IMR-90 (cell line): ENCODE data around the gene KBTBD12. TPM values are rescaled to one million over a fixed set of nuclear protein-coding genes. Genes with fewer than 3 reads are reported as not detected.

ENCODE experiments used
- ATAC-seq: fragments of 200-7000 bp; cut with Tn5 transposase; 2 replicates; pipeline ENCODE4 v1.9.1; 2020; ENCODE audit warnings: low read depth, mild to moderate bottlenecking, moderate library complexity
- BruUV-seq: library from RNA; stranded (reverse); fragments of 400-500 nt; replicated peaks from 2 replicates; lab custom pipeline; 2021; lab: Mats Ljungman, UMichigan
- CTCF ChIA-PET: fragments of 300-600 bp; formaldehyde crosslinking; extraction: SDS; loops from one replicate; lab custom pipeline; 2021; ENCODE audit warnings: antibody characterized with exemption; lab: Yijun Ruan, JAX
- POLR2A ChIA-PET: fragments of 300-600 bp; sonication (Branson Sonifier 250); formaldehyde crosslinking; loops from one replicate; lab custom pipeline; 2022; ENCODE audit warnings: antibody characterized with exemption; ENCODE audit not compliant: unreplicated experiment; lab: Charles Lee
- DNase-seq: peaks from one replicate; pipeline ENCODE4 v3.0.0; 2013
- H2AFZ ChIP-seq: replicated peaks from 2 replicates; pipeline ENCODE3; 2013; ENCODE audit warnings: low read length, mild to moderate bottlenecking; ENCODE audit not compliant: poor library complexity
- H2AK5ac ChIP-seq: 2 replicates; pipeline ENCODE4 v1.6.1; 2013; ENCODE audit warnings: low read depth, low read length, inconsistent platforms
- H2AK9ac ChIP-seq: replicated peaks from 2 replicates; pipeline ENCODE3; 2013; ENCODE audit warnings: mild to moderate bottlenecking, low read depth, low read length, moderate library complexity; ENCODE audit not compliant: poor library complexity
- H2BK120ac ChIP-seq: 2 replicates; pipeline ENCODE4 v1.6.1; 2013; ENCODE audit warnings: low read depth, low read length, inconsistent platforms
- H2BK15ac ChIP-seq: 3 replicates; pipeline ENCODE4 v1.6.1; 2013; ENCODE audit warnings: low read depth, low read length, inconsistent platforms
- H2BK20ac ChIP-seq: 2 replicates; pipeline ENCODE4 v1.6.1; 2013; ENCODE audit warnings: low read depth, mild to moderate bottlenecking, inconsistent platforms, low read length, moderate library complexity
- H2BK5ac ChIP-seq: 2 replicates; pipeline ENCODE4 v1.6.1; 2013; ENCODE audit warnings: mild to moderate bottlenecking, low read depth, low read length, inconsistent platforms; ENCODE audit not compliant: poor library complexity, severe bottlenecking
- H3K14ac ChIP-seq: replicated peaks from 2 replicates; pipeline ENCODE4 v1.6.1; 2013; ENCODE audit warnings: low read depth, low read length, inconsistent platforms
- H3K18ac ChIP-seq: 2 replicates; pipeline ENCODE4 v1.6.1; 2013; ENCODE audit warnings: low read depth, low read length, control low read depth
- H3K23ac ChIP-seq: 2 replicates; pipeline ENCODE4 v1.6.1; 2013; ENCODE audit warnings: low read depth, low read length, inconsistent platforms
- H3K27ac ChIP-seq: 2 replicates; pipeline ENCODE4 v1.5.1; 2013; ENCODE audit warnings: mild to moderate bottlenecking, control low read depth, low read length; ENCODE audit not compliant: insufficient read depth
- H3K27me3 ChIP-seq: 2 replicates; pipeline ENCODE4 v1.6.1; 2013; ENCODE audit warnings: low read length; ENCODE audit not compliant: control insufficient read depth, insufficient read depth
- H3K36me3 ChIP-seq: 2 replicates; pipeline ENCODE4 v1.6.1; 2013; ENCODE audit warnings: low read length, mixed read lengths; ENCODE audit not compliant: control insufficient read depth, insufficient read depth
- H3K4ac ChIP-seq: 2 replicates; pipeline ENCODE4 v1.6.1; 2013; ENCODE audit warnings: low read depth, low read length, inconsistent platforms
- H3K4me1 ChIP-seq: 2 replicates; pipeline ENCODE4 v1.6.1; 2013; ENCODE audit warnings: low read length, mixed read lengths; ENCODE audit not compliant: control insufficient read depth, insufficient read depth
- H3K4me2 ChIP-seq: 2 replicates; pipeline ENCODE4 v1.6.1; 2013; ENCODE audit warnings: low read depth, mild to moderate bottlenecking, control low read depth, low read length, moderate library complexity
- H3K4me3 ChIP-seq: 2 replicates; pipeline ENCODE4 v1.5.1; 2013; ENCODE audit warnings: low read depth, mild to moderate bottlenecking, control low read depth, low read length, moderate library complexity; ENCODE audit not compliant: insufficient read depth
- H3K56ac ChIP-seq: 2 replicates; pipeline ENCODE4 v1.6.1; 2013; ENCODE audit warnings: low read length, inconsistent platforms; ENCODE audit not compliant: insufficient read depth; ENCODE audit errors: extremely low read depth
- H3K79me1 ChIP-seq, 2 experiments: 2 replicates each; pipeline ENCODE4 v1.6.1; 2013; ENCODE audit warnings: low read length in 2 of 2, inconsistent platforms in 1 of 2, low read depth in 1 of 2
- H3K9ac ChIP-seq: 2 replicates; pipeline ENCODE4 v1.6.1; 2013; ENCODE audit warnings: low read depth, low read length, control low read depth
- H3K9me1 ChIP-seq: 2 replicates; pipeline ENCODE4 v1.6.1; 2013; ENCODE audit warnings: low read length, inconsistent platforms; ENCODE audit not compliant: insufficient read depth
- H3K9me3 ChIP-seq: 2 replicates; pipeline ENCODE4 v1.6.1; 2013; ENCODE audit warnings: low read length; ENCODE audit not compliant: control insufficient read depth, insufficient read depth
- H4K20me1 ChIP-seq: 2 replicates; pipeline ENCODE4 v1.6.1; 2013; ENCODE audit warnings: low read length, inconsistent platforms; ENCODE audit not compliant: insufficient read depth
- H4K5ac ChIP-seq: 2 replicates; pipeline ENCODE4 v1.6.1; 2013; ENCODE audit warnings: mild to moderate bottlenecking, low read depth, low read length, control low read depth
- H4K8ac ChIP-seq, 2 experiments: 2 replicates each; pipeline ENCODE4 v1.6.1; 2013; ENCODE audit warnings: low read depth in 2 of 2, low read length in 2 of 2, control low read depth in 1 of 2, inconsistent platforms in 1 of 2
- H4K91ac ChIP-seq: 2 replicates; pipeline ENCODE4 v1.6.1; 2013; ENCODE audit warnings: low read depth, low read length, inconsistent platforms; ENCODE audit not compliant: insufficient read depth
- CTCF ChIP-seq: conservative IDR thresholded peaks from 2 replicates; pipeline ENCODE4 v1.5.1; 2012; ENCODE audit warnings: mild to moderate bottlenecking, low read depth, low read length, improper control_type of control experiment
- MAZ ChIP-seq: IDR thresholded peaks from 2 replicates; pipeline ENCODE4 v1.6.1; 2012; ENCODE audit warnings: low read depth, mild to moderate bottlenecking, low read length, improper control_type of control experiment, moderate library complexity, borderline replicate concordance
- MXI1 ChIP-seq: IDR thresholded peaks from 2 replicates; pipeline ENCODE4 v1.6.1; 2012; ENCODE audit warnings: low read depth, mild to moderate bottlenecking, low read length, moderate library complexity, borderline replicate concordance
- WGBS, 2 experiments: methylation state at CpG; one replicate each; pipeline versions ENCODE4 v1.1.5 to v1.1.7; 2013; ENCODE audit warnings: missing lambda C conversion rate in 2 of 2; ENCODE audit not compliant: insufficient read length in 1 of 2; ENCODE audit errors: extremely low coverage in 2 of 2; 5-methylcytosine and 5-hydroxymethylcytosine counted together
- dilution Hi-C: fragments of 300-500 bp; cut with HindIII; formaldehyde crosslinking; loops from one replicate; pipeline ENCODE4 v1.14.3; 2018; ENCODE audit warnings: low sequenced_read_pairs; ENCODE audit not compliant: unreplicated experiment
- in situ Hi-C: fragments of 300-500 bp; cut with MboI; formaldehyde crosslinking; loops from 3 replicates; pipeline ENCODE4 v1.14.3; 2019; ENCODE audit warnings: low sequenced_read_pairs, inconsistent platforms, mixed read lengths
- intact Hi-C: fragments of 100-400 bp; cut with micrococcal nuclease; formaldehyde crosslinking; loops from 2 replicates; pipeline ENCODE4 v1.10.0; 2022
- polyA plus RNA-seq, 3 experiments: library from polyadenylated mRNA; depleted of rRNA; stranded (reverse); fragments of >200 nt; gene quantifications; 2 replicates each; pipeline ENCODE4 v1.2.3, GENCODE V29; 2012; ENCODE audit warnings: low replicate concordance in 1 of 3
- total RNA-seq: library from RNA; depleted of rRNA; stranded (reverse); fragments of >200 nt; gene quantifications from 2 replicates; pipeline ENCODE4 v1.2.3, GENCODE V29; 2012

Gene KBTBD12
- total and polyA plus RNA-seq, 2 of the 4 experiments (the other 2 are of a cell fraction) = not detected

GRCh38 chr3:127964816-127965215 lies 49.8 kb downstream of the KBTBD12 start:
- no peak for DNase-seq
- H4K5ac ChIP-seq = no peak overlapping the region
- dilution Hi-C loops = no loop called here
- H2AFZ ChIP-seq = no peak overlapping the region
- H3K36me3 ChIP-seq = no peaks in the 10 kb centered on the region
- no peak overlapping the region for H3K56ac ChIP-seq
- H3K9me3 ChIP-seq = no peaks in the 10 kb centered on the region; the same call in 1 of the 2 replicates
- no peak overlapping the region for H2BK120ac ChIP-seq
- no peak overlapping the region for H3K14ac ChIP-seq
- CTCF ChIA-PET = no interaction called here
- H3K4me2 ChIP-seq = no peak overlapping the region
- no peak overlapping the region for H2BK5ac ChIP-seq
- no peaks in the 10 kb centered on the region for H3K4me1 ChIP-seq
- no peak overlapping the region for H3K23ac ChIP-seq
- no peak overlapping the region for H2BK15ac ChIP-seq
- peaks cover 44% of the 10 kb centered on the region for H3K27me3 ChIP-seq
- H4K8ac ChIP-seq = no peak overlapping the region
- no peak overlapping the region for H3K9ac ChIP-seq
- WGBS, 2 experiments = no CpG with 5 or more reads among the region's 3 CpGs
- no peak overlapping the region for H2AK5ac ChIP-seq
- no peaks in the 10 kb centered on the region for H3K79me1 ChIP-seq
- in situ Hi-C loops = loop anchor here (10.0 kb wide), 1 partner anchor 310 kb away; no protein-coding TSS in a partner anchor
- no peak overlapping the region for H3K27ac ChIP-seq
- no peak for ATAC-seq
- no peak overlapping the region for H3K4me3 ChIP-seq
- H4K91ac ChIP-seq = no peak overlapping the region
- POLR2A ChIA-PET = no interaction called here
- H2BK20ac ChIP-seq = no peak overlapping the region
- H4K20me1 ChIP-seq = no peaks in the 10 kb centered on the region
- no peaks in the 10 kb centered on the region for H3K9me1 ChIP-seq
- H2AK9ac ChIP-seq = no peak overlapping the region
- intact Hi-C loops = no loop called here
- TF ChIP-seq MAZ = no peak
- TF ChIP-seq CTCF = no peak
- no peak for TF ChIP-seq MXI1
- no peak overlapping the region for H3K18ac ChIP-seq
- no peak overlapping the region for H3K4ac ChIP-seq
- BruUV-seq = no TSS peak
